ENCODE measurements around the gene CLDN7.

Gene CLDN7

GRCh38 chr17:7262935-7263800 is 890 bp upstream of the CLDN7 start:
- Histone ChIP-seq H3K9me3 (ENCODE audit: insufficient read depth, low read depth, low read length) (no peaks in the 10 kb centered on the region), H3K27ac (ENCODE audit: low read depth, low read length) (peak overlapping the region; percentile 93; the same call in 1 of the 2 replicates), H3K4me1 (ENCODE audit: insufficient read depth, low read length) (peaks cover 11% of the 10 kb centered on the region), H3K36me3 (ENCODE audit: insufficient read depth, low read length) (peaks cover 20% of the 10 kb centered on the region), H3K4me3 (ENCODE audit: low read length) (peak overlapping the region; percentile 94), H3K27me3 (ENCODE audit: insufficient read depth, low read length) (peaks cover 35% of the 10 kb centered on the region), H3K9ac (ENCODE audit: low read depth, low read length) (peak overlapping the region; percentile 59)
- WGBS, result 15% methylated on average over 25 of the region's 26 CpGs

- H3K4me1 ChIP-seq (ENCODE audit: insufficient read depth, low read length), result peaks cover 11% of the 10 kb centered on the region
- peak overlapping the region; percentile 83 for H3K9ac ChIP-seq (ENCODE audit: low read depth, low read length)
- peak overlapping the region; percentile 94 for H3K4me3 ChIP-seq (ENCODE audit: low read length)
- peaks cover 36% of the 10 kb centered on the region for H3K36me3 ChIP-seq (ENCODE audit: insufficient read depth, low read length)
- H3K9me3 ChIP-seq (ENCODE audit: insufficient read depth, low read depth, low read length), result no peaks in the 10 kb centered on the region
- WGBS, result 5% methylated on average over 71 of the region's 71 CpGs
- peak overlapping the region; percentile 93 for H3K27ac ChIP-seq (ENCODE audit: low read depth, low read length)
- peaks cover 35% of the 10 kb centered on the region for H3K27me3 ChIP-seq (ENCODE audit: insufficient read depth, low read length)
These were observed 693 bp downstream of the CLDN7 start for GRCh38 chr17:7261379-7262191.

GRCh38 chr17:7260651-7261378 is 1.5 kb downstream of the CLDN7 start:
- Histone ChIP-seq H3K4me3 (ENCODE audit: low read length) (peak overlapping the region; percentile 94), H3K27ac (ENCODE audit: low read depth, low read length) (peak overlapping the region; percentile 93), H3K27me3 (ENCODE audit: insufficient read depth, low read length) (peaks cover 35% of the 10 kb centered on the region), H3K9me3 (ENCODE audit: insufficient read depth, low read depth, low read length) (no peaks in the 10 kb centered on the region), H3K36me3 (ENCODE audit: insufficient read depth, low read length) (peaks cover 41% of the 10 kb centered on the region), H3K4me1 (ENCODE audit: insufficient read depth, low read length) (peaks cover 9% of the 10 kb centered on the region), H3K9ac (ENCODE audit: low read depth, low read length) (peak overlapping the region; percentile 83)
- WGBS, result 10% methylated on average over 54 of the region's 54 CpGs

- H3K4me3 ChIP-seq (ENCODE audit: low read length), result peak overlapping the region; percentile 94
- H3K9me3 ChIP-seq (ENCODE audit: insufficient read depth, low read depth, low read length), result no peaks in the 10 kb centered on the region
- H3K27me3 ChIP-seq (ENCODE audit: insufficient read depth, low read length), result peaks cover 35% of the 10 kb centered on the region
- H3K27ac ChIP-seq (ENCODE audit: low read depth, low read length), result no peak overlapping the region; the same call in 1 of the 2 replicates
- peaks cover 9% of the 10 kb centered on the region for H3K4me1 ChIP-seq (ENCODE audit: insufficient read depth, low read length)
- WGBS, result 92% methylated on average over 4 of the region's 4 CpGs
- 0 out of 2 replicates have a peak overlapping the region, but pooled peaks have one; percentile 83 for H3K9ac ChIP-seq (ENCODE audit: low read depth, low read length)
- peaks cover 44% of the 10 kb centered on the region for H3K36me3 ChIP-seq (ENCODE audit: insufficient read depth, low read length)
These were observed 2.1 kb downstream of the CLDN7 start for GRCh38 chr17:7260151-7260550.

GRCh38 chr17:7259555-7259889 is 2.8 kb downstream of the CLDN7 start:
- Histone ChIP-seq H3K27ac (ENCODE audit: low read depth, low read length) (no peak overlapping the region), H3K9ac (ENCODE audit: low read depth, low read length) (no peak overlapping the region), H3K4me3 (ENCODE audit: low read length) (no peak overlapping the region; the same call in 1 of the 2 replicates), H3K27me3 (ENCODE audit: insufficient read depth, low read length) (peaks cover 35% of the 10 kb centered on the region), H3K9me3 (ENCODE audit: insufficient read depth, low read depth, low read length) (no peaks in the 10 kb centered on the region), H3K4me1 (ENCODE audit: insufficient read depth, low read length) (peaks cover 9% of the 10 kb centered on the region), H3K36me3 (ENCODE audit: insufficient read depth, low read length) (peaks cover 51% of the 10 kb centered on the region)
- 94% methylated on average over 5 of the region's 6 CpGs for WGBS

GRCh38 chr17:7258731-7259554 is 3.3 kb downstream of the CLDN7 start:
- no peak overlapping the region; the same call in 1 of the 2 replicates for H3K9ac ChIP-seq (ENCODE audit: low read depth, low read length)

GRCh38 chr17:7256766-7257456 is 5.4 kb downstream of the CLDN7 start:
- Histone ChIP-seq H3K27me3 (ENCODE audit: insufficient read depth, low read length) (peaks cover 17% of the 10 kb centered on the region), H3K9me3 (ENCODE audit: insufficient read depth, low read depth, low read length) (no peaks in the 10 kb centered on the region), H3K4me1 (ENCODE audit: insufficient read depth, low read length) (peaks cover 13% of the 10 kb centered on the region), H3K36me3 (ENCODE audit: insufficient read depth, low read length) (peaks cover 58% of the 10 kb centered on the region), H3K4me3 (ENCODE audit: low read length) (no peak overlapping the region), H3K27ac (ENCODE audit: low read depth, low read length) (no peak overlapping the region), H3K9ac (ENCODE audit: low read depth, low read length) (no peak overlapping the region)
- WGBS, result 97% methylated on average over 8 of the region's 8 CpGs

More at GRCh38 chr17:7258731-7259554, 3.3 kb downstream of the CLDN7 start:
- Histone ChIP-seq H3K4me1 (ENCODE audit: insufficient read depth, low read length) (peaks cover 7% of the 10 kb centered on the region), H3K9me3 (ENCODE audit: insufficient read depth, low read depth, low read length) (no peaks in the 10 kb centered on the region), H3K4me3 (ENCODE audit: low read length) (no peak overlapping the region), H3K27me3 (ENCODE audit: insufficient read depth, low read length) (peaks cover 35% of the 10 kb centered on the region), H3K27ac (ENCODE audit: low read depth, low read length) (no peak overlapping the region), H3K36me3 (ENCODE audit: insufficient read depth, low read length) (peaks cover 57% of the 10 kb centered on the region)
- 96% methylated on average over 7 of the region's 7 CpGs for WGBS

GRCh38 chr17:7254511-7254910 is 7.8 kb downstream of the CLDN7 start:
- H3K27ac ChIP-seq (ENCODE audit: low read depth, low read length), result no peak overlapping the region
- peaks cover 51% of the 10 kb centered on the region for H3K36me3 ChIP-seq (ENCODE audit: insufficient read depth, low read length)

GRCh38 chr17:7253082-7253481 is 9.2 kb downstream of the CLDN7 start:
- H3K27ac ChIP-seq (ENCODE audit: low read depth, low read length), result no peak overlapping the region; the same call in 1 of the 2 replicates
- no peaks in the 10 kb centered on the region for H3K27me3 ChIP-seq (ENCODE audit: insufficient read depth, low read length)
- whole genome bisulfite sequencing, result 89% methylated on average over 5 of the region's 5 CpGs
- no peaks in the 10 kb centered on the region for H3K9me3 ChIP-seq (ENCODE audit: insufficient read depth, low read depth, low read length)
- peaks cover 13% of the 10 kb centered on the region; the same call in 1 of the 2 replicates for H3K4me1 ChIP-seq (ENCODE audit: insufficient read depth, low read length)
- H3K4me3 ChIP-seq (ENCODE audit: low read length), result peak overlapping the region; percentile 89
- H3K9ac ChIP-seq (ENCODE audit: low read depth, low read length), result peak overlapping the region; percentile 79
- peaks cover 36% of the 10 kb centered on the region for H3K36me3 ChIP-seq (ENCODE audit: insufficient read depth, low read length)

More at GRCh38 chr17:7254511-7254910, 7.8 kb downstream of the CLDN7 start:
- Histone ChIP-seq H3K4me3 (ENCODE audit: low read length) (no peak overlapping the region), H3K9ac (ENCODE audit: low read depth, low read length) (no peak overlapping the region), H3K27me3 (ENCODE audit: insufficient read depth, low read length) (no peaks in the 10 kb centered on the region), H3K4me1 (ENCODE audit: insufficient read depth, low read length) (peaks cover 13% of the 10 kb centered on the region; the same call in 1 of the 2 replicates), H3K9me3 (ENCODE audit: insufficient read depth, low read depth, low read length) (no peaks in the 10 kb centered on the region)
- 95% methylated on average over 4 of the region's 4 CpGs for WGBS

All from HUES64 (cell line).